Measurements from ENCODE around the gene TMEM219.
"Not testable (repeated sequence)": the region's sequence is repeated elsewhere in the genome, so short reads cannot be mapped to it uniquely, and the experiment has no call there.

The TMEM219 gene

DNA sequence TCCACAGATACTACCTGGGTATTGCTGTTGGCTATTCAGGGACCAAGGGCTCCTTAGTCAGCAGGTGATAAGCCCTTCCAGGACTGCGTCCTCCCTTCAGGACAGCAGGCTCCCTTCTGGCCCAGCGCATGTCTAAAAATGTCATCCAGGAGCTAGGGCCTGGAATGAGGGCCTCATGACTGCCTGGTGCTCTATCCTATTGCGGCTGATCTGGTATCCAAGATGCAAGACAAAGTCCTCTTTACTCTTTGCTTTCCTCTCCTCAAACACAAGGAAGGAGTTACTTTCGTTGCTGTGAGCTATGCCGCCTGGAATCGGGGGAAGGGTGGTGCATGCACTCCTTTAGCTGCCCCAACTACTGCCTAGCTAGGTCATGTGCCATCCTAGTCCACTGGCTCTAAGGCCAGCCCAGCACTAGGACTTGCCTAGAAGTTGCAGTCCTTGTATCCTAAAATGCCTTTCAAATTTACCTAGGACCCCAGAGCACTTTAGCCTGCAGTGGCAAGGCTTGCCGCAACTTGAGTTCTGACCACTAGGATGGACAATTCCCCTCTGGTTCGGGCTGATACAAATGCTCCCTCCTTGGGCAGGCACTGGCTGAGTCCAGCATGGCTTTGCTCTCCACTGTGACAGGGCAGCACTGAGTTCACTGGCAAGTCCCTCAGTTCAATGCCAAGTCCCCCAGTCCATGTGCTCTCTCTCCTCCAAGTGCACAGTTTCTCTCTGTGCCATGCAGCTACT is 10.1 kb upstream of the TMEM219 start:
- no peak for DNase-seq (ENCODE audit: low spot score)

- no peak for DNase-seq (ENCODE audit: low spot score)
Observed at GRCh38 chr16:29958756-29959155, 3.1 kb upstream of the TMEM219 start.

- DNase-seq (ENCODE audit: low spot score) = no peak
Observed at GRCh38 chr16:29959293-29959692, 2.6 kb upstream of the TMEM219 start.

GRCh38 chr16:29959821-29960220 is 2.1 kb upstream of the TMEM219 start:
- not testable (repeated sequence) for DNase-seq (ENCODE audit: low spot score)

GRCh38 chr16:29961127-29961478 is 776 bp upstream of the TMEM219 start:
- DNase-seq (ENCODE audit: low spot score) = no peak

- no peak for DNase-seq (ENCODE audit: low spot score)
Observed at GRCh38 chr16:29962344-29962994, 590 bp downstream of the TMEM219 start.

GRCh38 chr16:29963021-29963743 is 1.3 kb downstream of the TMEM219 start:
- DNase-seq (ENCODE audit: low spot score) = no peak

DNA sequence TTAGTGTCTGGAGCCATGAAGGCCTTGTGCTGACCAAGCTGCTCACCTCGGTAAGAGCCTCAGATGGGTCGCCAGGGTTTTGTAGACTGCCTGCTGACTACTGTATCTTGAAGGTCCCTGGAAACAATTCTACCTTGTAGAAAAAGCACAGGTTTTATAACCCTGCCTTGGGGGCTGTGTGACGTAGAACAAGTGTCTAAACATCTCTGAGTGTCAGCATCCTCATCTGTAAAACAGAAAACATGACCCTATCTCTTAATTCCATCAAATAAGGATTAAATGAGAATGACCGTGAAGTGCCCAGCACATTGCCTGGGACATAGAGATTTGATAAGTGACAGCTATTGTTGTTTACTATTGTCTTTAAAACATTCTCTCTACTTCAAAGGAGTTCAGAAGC is 6.3 kb downstream of the TMEM219 start:
- DNase-seq (ENCODE audit: low spot score) = no peak

DNA sequence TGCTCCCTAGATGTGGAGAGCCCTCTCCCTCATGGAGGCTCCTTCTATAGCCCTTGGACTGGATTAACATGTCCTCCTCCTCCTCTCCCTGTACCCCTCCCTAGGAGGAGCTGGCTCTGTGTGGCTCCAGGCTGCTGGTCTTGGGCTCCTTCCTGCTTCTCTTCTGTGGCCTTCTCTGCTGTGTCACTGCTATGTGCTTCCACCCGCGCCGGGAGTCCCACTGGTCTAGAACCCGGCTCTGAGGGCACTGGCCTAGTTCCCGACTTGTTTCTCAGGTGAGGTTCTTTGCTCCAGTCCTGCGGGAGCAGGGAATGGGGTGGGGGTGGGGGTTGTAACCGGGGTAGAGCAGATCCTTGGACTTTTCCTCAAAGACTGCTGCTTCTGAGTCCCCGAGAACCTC is 9.4 kb downstream of the TMEM219 start:
- no peak for DNase-seq (ENCODE audit: low spot score)

GRCh38 chr16:29972500-29972899 is 10.6 kb downstream of the TMEM219 start:
- no peak for DNase-seq (ENCODE audit: low spot score)

DNA sequence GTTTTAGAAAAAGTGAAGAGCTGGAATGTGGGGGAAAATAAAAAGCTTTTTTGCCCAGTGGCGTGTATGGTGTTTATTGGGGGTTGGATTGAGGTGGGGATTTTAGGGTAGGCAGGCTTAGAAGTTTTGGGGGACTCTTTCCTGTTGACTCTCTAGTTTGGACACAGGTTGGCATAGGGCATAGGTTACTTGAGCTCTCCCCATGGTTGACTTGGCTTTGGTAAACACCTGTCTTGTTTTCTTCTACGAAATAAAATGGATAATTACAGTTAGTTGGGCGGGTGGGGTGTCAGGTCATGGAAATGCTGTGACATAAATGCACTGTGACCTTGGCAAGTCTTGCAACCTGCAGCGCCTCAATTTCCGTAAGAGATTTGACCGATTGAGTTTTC is 11.1 kb downstream of the TMEM219 start:
- no peak for DNase-seq (ENCODE audit: low spot score)

DNA sequence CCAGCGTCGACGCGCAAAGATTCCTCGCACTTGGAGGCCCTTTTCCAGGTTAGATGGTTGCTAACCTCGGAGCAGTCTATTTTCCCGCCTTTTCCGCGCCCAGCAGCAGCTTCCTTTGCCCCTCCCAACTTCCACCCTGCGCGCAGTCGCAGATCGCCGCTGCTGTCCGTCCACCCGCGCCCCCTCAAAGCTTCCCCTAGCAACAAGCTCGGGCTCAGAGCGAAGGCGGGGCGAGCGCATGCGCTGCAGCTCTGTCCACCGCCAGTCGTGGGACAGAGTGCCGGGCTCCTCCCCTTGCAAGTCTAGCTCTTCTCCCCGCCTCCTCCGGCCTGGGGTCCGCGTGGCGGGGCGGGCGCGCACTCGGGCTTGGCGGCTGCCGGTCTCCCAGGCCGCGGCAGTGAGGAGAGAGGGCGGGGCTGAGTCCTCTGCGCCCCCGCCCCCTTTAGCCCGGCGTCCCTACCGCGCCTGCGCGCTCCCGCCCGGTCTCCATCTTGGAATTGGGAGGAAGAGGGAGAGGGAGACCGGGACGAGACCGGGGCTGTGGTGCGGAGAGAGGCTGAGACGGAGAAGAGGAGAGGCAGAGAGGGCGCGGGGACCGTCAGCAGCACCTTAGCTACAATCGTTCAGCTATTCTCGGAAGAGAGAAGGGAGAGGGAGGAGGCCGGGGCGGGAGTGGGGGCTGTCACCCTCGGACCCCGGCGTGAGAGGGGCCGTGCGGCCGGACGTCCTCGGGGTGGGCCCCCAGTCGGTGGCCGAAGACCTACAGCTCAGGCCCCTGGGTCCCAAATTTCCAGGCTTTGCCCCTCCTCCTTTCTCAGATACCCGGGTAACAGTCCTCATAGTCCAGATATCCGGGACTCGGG is 11.7 kb downstream of the TMEM219 start, which contains the start of gene TAOK2:
TAOK2 (plus strand) TSS at position 485 of the 863 bp plus-strand sequence. CDS start 3,905 bp downstream, outside the sequence.
- DNase-seq (ENCODE audit: low spot score) = peak; percentile 100

GRCh38 chr16:29974291-29975133 is 12.6 kb downstream of the TMEM219 start:
- DNase-seq (ENCODE audit: low spot score) = no peak

GRCh38 chr16:29975134-29975538 is 13.3 kb downstream of the TMEM219 start:
- DNase-seq (ENCODE audit: low spot score) = no peak

GRCh38 chr16:29975811-29976511 is 14.1 kb downstream of the TMEM219 start:
- DNase-seq (ENCODE audit: low spot score) = no peak

DNA sequence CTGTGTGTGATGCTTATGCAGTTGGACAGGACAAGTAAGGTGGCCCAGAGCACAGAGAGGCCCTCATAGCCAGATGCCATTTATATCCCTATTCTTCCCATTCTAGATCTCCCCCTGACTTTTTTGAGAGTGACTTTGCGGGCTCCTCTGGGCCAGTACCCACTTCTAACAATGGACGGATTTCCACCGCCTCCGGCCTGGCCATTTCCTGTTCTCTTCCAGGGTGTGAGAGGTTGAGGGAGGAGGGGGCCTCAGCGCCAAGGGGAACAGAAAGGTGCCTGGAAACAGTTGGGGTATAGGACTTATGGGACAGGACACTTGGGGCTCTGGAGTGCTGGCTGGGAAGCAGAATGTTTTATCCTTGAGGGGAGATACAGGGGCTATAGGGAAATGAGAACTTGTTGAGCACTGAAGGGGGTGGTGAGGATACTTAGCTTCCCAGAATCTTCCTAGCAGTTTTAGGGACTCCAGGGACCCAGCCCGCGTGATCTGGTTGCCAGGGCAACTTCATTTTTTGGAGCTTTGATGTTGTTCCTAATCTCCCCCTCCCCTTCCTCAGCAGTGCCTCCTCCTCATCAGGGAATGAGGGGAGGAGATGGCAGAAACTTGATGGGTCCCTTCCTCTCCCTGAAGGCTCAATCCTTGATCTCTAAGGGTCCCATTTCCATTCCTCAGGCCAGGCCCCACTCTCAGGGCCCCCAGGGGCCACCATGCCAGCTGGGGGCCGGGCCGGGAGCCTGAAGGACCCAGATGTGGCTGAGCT is 15.4 kb downstream of the TMEM219 start:
- no peak for DNase-seq (ENCODE audit: low spot score)

GRCh38 chr16:29978081-29978480 is 16.2 kb downstream of the TMEM219 start:
- DNase-seq (ENCODE audit: low spot score) = no peak

- DNase-seq (ENCODE audit: low spot score) = no peak
Observed at GRCh38 chr16:29978564-29979270, 16.8 kb downstream of the TMEM219 start.
